Measurements from ENCODE around the gene TMEM26. TPM values are rescaled to one million over a fixed set of nuclear protein-coding genes. Genes with fewer than 3 reads are reported as not detected.

TMEM26 gene
- total RNA-seq, 3 donors from 2014 or later (not counting 1 experiment from before 2014, with no cell fraction given) = not detected

- DNase-seq = no peak
- 93% methylated on average over 18 of the region's 18 CpGs for WGBS (ENCODE audit: insufficient coverage)
- intact Hi-C loops (cut with micrococcal nuclease) = no loop called here
These were observed 42.7 kb downstream of the TMEM26 start for GRCh38 chr10:61410353-61411070.

GRCh38 chr10:61409157-61409556 is 44.0 kb downstream of the TMEM26 start:
- H3K27me3 ChIP-seq (ENCODE audit: control insufficient read depth, insufficient read depth, low read length) = no peaks in the 10 kb centered on the region
- no peak overlapping the region for H3K4me3 Mint-ChIP-seq
- H3K27ac ChIP-seq (ENCODE audit: low read length) = no peak overlapping the region
- H3K4me1 ChIP-seq (ENCODE audit: control insufficient read depth, insufficient read depth, low read length) = no peaks in the 10 kb centered on the region
- no peaks in the 10 kb centered on the region for H3K9me3 ChIP-seq (ENCODE audit: control insufficient read depth, insufficient read depth, low read length)
- H3K27me3 Mint-ChIP-seq (ENCODE audit: low read depth in 2 of 2) = peaks cover 0 to 16% of the 10 kb centered on the region in 2 donors
- WGBS (ENCODE audit: insufficient coverage) = 94% methylated on average over 7 of the region's 7 CpGs
- no peaks in the 10 kb centered on the region for H3K36me3 ChIP-seq (ENCODE audit: control insufficient read depth, insufficient read depth, low read length)
- H3K4me3 ChIP-seq (ENCODE audit: low read length) = no peak overlapping the region
- H3K27ac Mint-ChIP-seq = no peak overlapping the region
- TF ChIP-seq CTCF (IDR thresholded peaks at IDR 0.05) = no peak
- intact Hi-C loops (cut with micrococcal nuclease) = no loop called here
- H3K9me3 Mint-ChIP-seq = no peaks in the 10 kb centered on the region
- H3K4me1 Mint-ChIP-seq = no peaks in the 10 kb centered on the region
- ATAC-seq (no peak), DNase-seq (no peak)
- H3K36me3 Mint-ChIP-seq = no peaks in the 10 kb centered on the region

More at GRCh38 chr10:61410353-61411070, 42.7 kb downstream of the TMEM26 start:
- H3K4me1 ChIP-seq (ENCODE audit: control insufficient read depth, insufficient read depth, low read length) = no peaks in the 10 kb centered on the region
- H3K9me3 Mint-ChIP-seq = no peaks in the 10 kb centered on the region
- no peak for ATAC-seq
- H3K27ac Mint-ChIP-seq = no peak overlapping the region
- H3K4me1 Mint-ChIP-seq = no peaks in the 10 kb centered on the region
- no peaks in the 10 kb centered on the region for H3K36me3 Mint-ChIP-seq
- no peak overlapping the region for H3K4me3 ChIP-seq (ENCODE audit: low read length)
- peaks cover 4 to 16% of the 10 kb centered on the region in 2 donors for H3K27me3 Mint-ChIP-seq (ENCODE audit: low read depth in 2 of 2)
- H3K27me3 ChIP-seq (ENCODE audit: control insufficient read depth, insufficient read depth, low read length) = no peaks in the 10 kb centered on the region
- H3K4me3 Mint-ChIP-seq = no peak overlapping the region
- TF ChIP-seq CTCF (IDR thresholded peaks at IDR 0.05) = no peak
- H3K9me3 ChIP-seq (ENCODE audit: control insufficient read depth, insufficient read depth, low read length) = no peaks in the 10 kb centered on the region
- H3K27ac ChIP-seq (ENCODE audit: low read length) = no peak overlapping the region
- no peaks in the 10 kb centered on the region for H3K36me3 ChIP-seq (ENCODE audit: control insufficient read depth, insufficient read depth, low read length)

- no peak for DNase-seq
- no peak for ATAC-seq
- H3K9me3 Mint-ChIP-seq = no peaks in the 10 kb centered on the region
- no peak overlapping the region for H3K4me3 Mint-ChIP-seq
- no peak for TF ChIP-seq CTCF (IDR thresholded peaks at IDR 0.05)
- H3K36me3 ChIP-seq (ENCODE audit: control insufficient read depth, insufficient read depth, low read length) = no peaks in the 10 kb centered on the region
- H3K4me1 ChIP-seq (ENCODE audit: control insufficient read depth, insufficient read depth, low read length) = no peaks in the 10 kb centered on the region
- no peaks in the 10 kb centered on the region for H3K9me3 ChIP-seq (ENCODE audit: control insufficient read depth, insufficient read depth, low read length)
- H3K4me1 Mint-ChIP-seq = no peaks in the 10 kb centered on the region
- intact Hi-C loops (cut with micrococcal nuclease) = no loop called here
- H3K27me3 ChIP-seq (ENCODE audit: control insufficient read depth, insufficient read depth, low read length) = peaks cover 3% of the 10 kb centered on the region
- peaks cover 0 to 6% of the 10 kb centered on the region in 2 donors for H3K27me3 Mint-ChIP-seq (ENCODE audit: low read depth in 2 of 2)
- no peaks in the 10 kb centered on the region for H3K36me3 Mint-ChIP-seq
- no peak overlapping the region for H3K27ac ChIP-seq (ENCODE audit: low read length)
- no peak overlapping the region for H3K27ac Mint-ChIP-seq
- 89% methylated on average over 3 of the region's 4 CpGs for WGBS (ENCODE audit: insufficient coverage)
- H3K4me3 ChIP-seq (ENCODE audit: low read length) = no peak overlapping the region
These were observed 45.1 kb downstream of the TMEM26 start for GRCh38 chr10:61408105-61408504.

GRCh38 chr10:61406736-61407135 is 46.4 kb downstream of the TMEM26 start:
- no peaks in the 10 kb centered on the region for H3K36me3 ChIP-seq (ENCODE audit: control insufficient read depth, insufficient read depth, low read length)
- intact Hi-C loops (cut with micrococcal nuclease) = no loop called here
- H3K27ac ChIP-seq (ENCODE audit: low read length) = no peak overlapping the region
- peaks cover 3% of the 10 kb centered on the region for H3K27me3 ChIP-seq (ENCODE audit: control insufficient read depth, insufficient read depth, low read length)
- H3K4me3 Mint-ChIP-seq = no peak overlapping the region
- no peak overlapping the region for H3K27ac Mint-ChIP-seq
- H3K9me3 ChIP-seq (ENCODE audit: control insufficient read depth, insufficient read depth, low read length) = no peaks in the 10 kb centered on the region
- H3K27me3 Mint-ChIP-seq (ENCODE audit: low read depth in 2 of 2) = peaks cover 0 to 5% of the 10 kb centered on the region in 2 donors
- H3K4me1 Mint-ChIP-seq = no peaks in the 10 kb centered on the region
- H3K4me1 ChIP-seq (ENCODE audit: control insufficient read depth, insufficient read depth, low read length) = no peaks in the 10 kb centered on the region
- no peaks in the 10 kb centered on the region for H3K9me3 Mint-ChIP-seq
- no peak for TF ChIP-seq CTCF (IDR thresholded peaks at IDR 0.05)
- ATAC-seq = no peak
- H3K36me3 Mint-ChIP-seq = no peaks in the 10 kb centered on the region
- no peak overlapping the region for H3K4me3 ChIP-seq (ENCODE audit: low read length)
- DNase-seq = no peak
- WGBS (ENCODE audit: insufficient coverage) = 43% methylated on average over 1 of the region's 3 CpGs

All from natural killer cell (primary cell).